ENCODE measurements around the gene SYDE2. TPM values are rescaled to one million over a fixed set of nuclear protein-coding genes. Genes with fewer than 3 reads are reported as not detected.

The SYDE2 gene
- total and polyA plus RNA-seq, 2 experiments from 2014 or later: 5.8 to 20.1 TPM

DNA sequence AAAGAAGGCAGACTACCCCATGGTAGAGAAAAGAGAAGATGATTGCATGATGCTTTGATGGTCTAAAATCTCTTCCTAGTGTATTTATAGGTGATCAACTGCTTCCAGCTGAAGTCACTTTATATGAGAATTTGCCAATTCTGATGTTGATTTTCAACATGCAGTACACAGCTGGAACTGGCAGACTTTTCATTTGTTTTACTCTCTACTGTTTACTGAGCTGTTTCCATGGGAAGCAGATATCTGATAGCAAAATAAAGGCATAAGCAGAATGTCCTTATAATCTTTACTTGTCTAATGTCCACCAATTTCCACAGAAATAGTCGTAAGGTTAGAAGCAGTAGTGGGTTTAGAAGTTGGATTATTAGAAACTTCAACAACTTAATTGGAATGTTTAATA, 74.9 kb downstream of the SYDE2 start:
- TF ChIP-seq, protein P1, sequence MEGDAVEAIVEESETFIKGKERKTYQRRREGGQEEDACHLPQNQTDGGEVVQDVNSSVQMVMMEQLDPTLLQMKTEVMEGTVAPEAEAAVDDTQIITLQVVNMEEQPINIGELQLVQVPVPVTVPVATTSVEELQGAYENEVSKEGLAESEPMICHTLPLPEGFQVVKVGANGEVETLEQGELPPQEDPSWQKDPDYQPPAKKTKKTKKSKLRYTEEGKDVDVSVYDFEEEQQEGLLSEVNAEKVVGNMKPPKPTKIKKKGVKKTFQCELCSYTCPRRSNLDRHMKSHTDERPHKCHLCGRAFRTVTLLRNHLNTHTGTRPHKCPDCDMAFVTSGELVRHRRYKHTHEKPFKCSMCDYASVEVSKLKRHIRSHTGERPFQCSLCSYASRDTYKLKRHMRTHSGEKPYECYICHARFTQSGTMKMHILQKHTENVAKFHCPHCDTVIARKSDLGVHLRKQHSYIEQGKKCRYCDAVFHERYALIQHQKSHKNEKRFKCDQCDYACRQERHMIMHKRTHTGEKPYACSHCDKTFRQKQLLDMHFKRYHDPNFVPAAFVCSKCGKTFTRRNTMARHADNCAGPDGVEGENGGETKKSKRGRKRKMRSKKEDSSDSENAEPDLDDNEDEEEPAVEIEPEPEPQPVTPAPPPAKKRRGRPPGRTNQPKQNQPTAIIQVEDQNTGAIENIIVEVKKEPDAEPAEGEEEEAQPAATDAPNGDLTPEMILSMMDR (conservative IDR thresholded peaks at IDR 0.05; ENCODE audit: low read depth in 2 of 2): no peak
- TF ChIP-seq, protein P2, sequence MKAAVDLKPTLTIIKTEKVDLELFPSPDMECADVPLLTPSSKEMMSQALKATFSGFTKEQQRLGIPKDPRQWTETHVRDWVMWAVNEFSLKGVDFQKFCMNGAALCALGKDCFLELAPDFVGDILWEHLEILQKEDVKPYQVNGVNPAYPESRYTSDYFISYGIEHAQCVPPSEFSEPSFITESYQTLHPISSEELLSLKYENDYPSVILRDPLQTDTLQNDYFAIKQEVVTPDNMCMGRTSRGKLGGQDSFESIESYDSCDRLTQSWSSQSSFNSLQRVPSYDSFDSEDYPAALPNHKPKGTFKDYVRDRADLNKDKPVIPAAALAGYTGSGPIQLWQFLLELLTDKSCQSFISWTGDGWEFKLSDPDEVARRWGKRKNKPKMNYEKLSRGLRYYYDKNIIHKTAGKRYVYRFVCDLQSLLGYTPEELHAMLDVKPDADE (IDR thresholded peaks at IDR 0.05): no peak
- TF ChIP-seq STAT1 (IDR thresholded peaks at IDR 0.05; ENCODE audit: unreplicated experiment) (no peak), EZH2 (IDR thresholded peaks at IDR 0.05; ENCODE audit: low read depth, unreplicated experiment) (no peak), NANOG (IDR thresholded peaks at IDR 0.05; ENCODE audit: borderline replicate concordance) (no peak), ZNF114 (CRISPR knock-in tag; IDR thresholded peaks at IDR 0.05) (no peak), CREB1 (CRISPR knock-in tag; IDR thresholded peaks at IDR 0.05; ENCODE audit: low read depth) (no peak), EZH2phosphoT487 (IDR thresholded peaks at IDR 0.05; ENCODE audit: unreplicated experiment) (no peak), POLR2AphosphoS5 (IDR thresholded peaks at IDR 0.05; ENCODE audit: low read depth) (no peak), JUNB (IDR thresholded peaks at IDR 0.05; ENCODE audit: unreplicated experiment) (no peak), ZNF331 (CRISPR knock-in tag; IDR thresholded peaks at IDR 0.05; ENCODE audit: low read depth) (no peak)
- TF ChIP-seq, protein P3, sequence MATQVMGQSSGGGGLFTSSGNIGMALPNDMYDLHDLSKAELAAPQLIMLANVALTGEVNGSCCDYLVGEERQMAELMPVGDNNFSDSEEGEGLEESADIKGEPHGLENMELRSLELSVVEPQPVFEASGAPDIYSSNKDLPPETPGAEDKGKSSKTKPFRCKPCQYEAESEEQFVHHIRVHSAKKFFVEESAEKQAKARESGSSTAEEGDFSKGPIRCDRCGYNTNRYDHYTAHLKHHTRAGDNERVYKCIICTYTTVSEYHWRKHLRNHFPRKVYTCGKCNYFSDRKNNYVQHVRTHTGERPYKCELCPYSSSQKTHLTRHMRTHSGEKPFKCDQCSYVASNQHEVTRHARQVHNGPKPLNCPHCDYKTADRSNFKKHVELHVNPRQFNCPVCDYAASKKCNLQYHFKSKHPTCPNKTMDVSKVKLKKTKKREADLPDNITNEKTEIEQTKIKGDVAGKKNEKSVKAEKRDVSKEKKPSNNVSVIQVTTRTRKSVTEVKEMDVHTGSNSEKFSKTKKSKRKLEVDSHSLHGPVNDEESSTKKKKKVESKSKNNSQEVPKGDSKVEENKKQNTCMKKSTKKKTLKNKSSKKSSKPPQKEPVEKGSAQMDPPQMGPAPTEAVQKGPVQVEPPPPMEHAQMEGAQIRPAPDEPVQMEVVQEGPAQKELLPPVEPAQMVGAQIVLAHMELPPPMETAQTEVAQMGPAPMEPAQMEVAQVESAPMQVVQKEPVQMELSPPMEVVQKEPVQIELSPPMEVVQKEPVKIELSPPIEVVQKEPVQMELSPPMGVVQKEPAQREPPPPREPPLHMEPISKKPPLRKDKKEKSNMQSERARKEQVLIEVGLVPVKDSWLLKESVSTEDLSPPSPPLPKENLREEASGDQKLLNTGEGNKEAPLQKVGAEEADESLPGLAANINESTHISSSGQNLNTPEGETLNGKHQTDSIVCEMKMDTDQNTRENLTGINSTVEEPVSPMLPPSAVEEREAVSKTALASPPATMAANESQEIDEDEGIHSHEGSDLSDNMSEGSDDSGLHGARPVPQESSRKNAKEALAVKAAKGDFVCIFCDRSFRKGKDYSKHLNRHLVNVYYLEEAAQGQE (IDR thresholded peaks at IDR 0.05; ENCODE audit: unreplicated experiment): no peak
- TF ChIP-seq, protein P4, sequence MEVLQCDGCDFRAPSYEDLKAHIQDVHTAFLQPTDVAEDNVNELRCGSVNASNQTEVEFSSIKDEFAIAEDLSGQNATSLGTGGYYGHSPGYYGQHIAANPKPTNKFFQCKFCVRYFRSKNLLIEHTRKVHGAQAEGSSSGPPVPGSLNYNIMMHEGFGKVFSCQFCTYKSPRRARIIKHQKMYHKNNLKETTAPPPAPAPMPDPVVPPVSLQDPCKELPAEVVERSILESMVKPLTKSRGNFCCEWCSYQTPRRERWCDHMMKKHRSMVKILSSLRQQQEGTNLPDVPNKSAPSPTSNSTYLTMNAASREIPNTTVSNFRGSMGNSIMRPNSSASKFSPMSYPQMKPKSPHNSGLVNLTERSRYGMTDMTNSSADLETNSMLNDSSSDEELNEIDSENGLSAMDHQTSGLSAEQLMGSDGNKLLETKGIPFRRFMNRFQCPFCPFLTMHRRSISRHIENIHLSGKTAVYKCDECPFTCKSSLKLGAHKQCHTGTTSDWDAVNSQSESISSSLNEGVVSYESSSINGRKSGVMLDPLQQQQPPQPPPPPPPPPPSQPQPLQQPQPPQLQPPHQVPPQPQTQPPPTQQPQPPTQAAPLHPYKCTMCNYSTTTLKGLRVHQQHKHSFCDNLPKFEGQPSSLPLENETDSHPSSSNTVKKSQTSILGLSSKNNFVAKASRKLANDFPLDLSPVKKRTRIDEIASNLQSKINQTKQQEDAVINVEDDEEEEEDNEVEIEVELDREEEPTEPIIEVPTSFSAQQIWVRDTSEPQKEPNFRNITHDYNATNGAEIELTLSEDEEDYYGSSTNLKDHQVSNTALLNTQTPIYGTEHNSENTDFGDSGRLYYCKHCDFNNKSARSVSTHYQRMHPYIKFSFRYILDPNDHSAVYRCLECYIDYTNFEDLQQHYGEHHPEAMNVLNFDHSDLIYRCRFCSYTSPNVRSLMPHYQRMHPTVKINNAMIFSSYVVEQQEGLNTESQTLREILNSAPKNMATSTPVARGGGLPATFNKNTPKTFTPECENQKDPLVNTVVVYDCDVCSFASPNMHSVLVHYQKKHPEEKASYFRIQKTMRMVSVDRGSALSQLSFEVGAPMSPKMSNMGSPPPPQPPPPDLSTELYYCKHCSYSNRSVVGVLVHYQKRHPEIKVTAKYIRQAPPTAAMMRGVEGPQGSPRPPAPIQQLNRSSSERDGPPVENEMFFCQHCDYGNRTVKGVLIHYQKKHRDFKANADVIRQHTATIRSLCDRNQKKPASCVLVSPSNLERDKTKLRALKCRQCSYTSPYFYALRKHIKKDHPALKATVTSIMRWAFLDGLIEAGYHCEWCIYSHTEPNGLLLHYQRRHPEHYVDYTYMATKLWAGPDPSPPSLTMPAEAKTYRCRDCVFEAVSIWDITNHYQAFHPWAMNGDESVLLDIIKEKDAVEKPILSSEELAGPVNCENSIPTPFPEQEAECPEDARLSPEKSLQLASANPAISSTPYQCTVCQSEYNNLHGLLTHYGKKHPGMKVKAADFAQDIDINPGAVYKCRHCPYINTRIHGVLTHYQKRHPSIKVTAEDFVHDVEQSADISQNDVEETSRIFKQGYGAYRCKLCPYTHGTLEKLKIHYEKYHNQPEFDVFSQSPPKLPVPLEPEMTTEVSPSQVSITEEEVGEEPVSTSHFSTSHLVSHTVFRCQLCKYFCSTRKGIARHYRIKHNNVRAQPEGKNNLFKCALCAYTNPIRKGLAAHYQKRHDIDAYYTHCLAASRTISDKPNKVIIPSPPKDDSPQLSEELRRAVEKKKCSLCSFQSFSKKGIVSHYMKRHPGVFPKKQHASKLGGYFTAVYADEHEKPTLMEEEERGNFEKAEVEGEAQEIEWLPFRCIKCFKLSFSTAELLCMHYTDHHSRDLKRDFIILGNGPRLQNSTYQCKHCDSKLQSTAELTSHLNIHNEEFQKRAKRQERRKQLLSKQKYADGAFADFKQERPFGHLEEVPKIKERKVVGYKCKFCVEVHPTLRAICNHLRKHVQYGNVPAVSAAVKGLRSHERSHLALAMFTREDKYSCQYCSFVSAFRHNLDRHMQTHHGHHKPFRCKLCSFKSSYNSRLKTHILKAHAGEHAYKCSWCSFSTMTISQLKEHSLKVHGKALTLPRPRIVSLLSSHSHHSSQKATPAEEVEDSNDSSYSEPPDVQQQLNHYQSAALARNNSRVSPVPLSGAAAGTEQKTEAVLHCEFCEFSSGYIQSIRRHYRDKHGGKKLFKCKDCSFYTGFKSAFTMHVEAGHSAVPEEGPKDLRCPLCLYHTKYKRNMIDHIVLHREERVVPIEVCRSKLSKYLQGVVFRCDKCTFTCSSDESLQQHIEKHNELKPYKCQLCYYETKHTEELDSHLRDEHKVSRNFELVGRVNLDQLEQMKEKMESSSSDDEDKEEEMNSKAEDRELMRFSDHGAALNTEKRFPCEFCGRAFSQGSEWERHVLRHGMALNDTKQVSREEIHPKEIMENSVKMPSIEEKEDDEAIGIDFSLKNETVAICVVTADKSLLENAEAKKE (CRISPR knock-in tag; IDR thresholded peaks at IDR 0.05): no peak
- no peak overlapping the region for H2AFZ ChIP-seq

More for the DNA sequence above, 74.9 kb downstream of the SYDE2 start:
- DNase-seq (ENCODE audit: low spot score) (no peak), ATAC-seq (no peak)
- Mint-ChIP-seq H3K9me3 (no peaks in the 10 kb centered on the region; the same call in 2 of the 3 replicates), H3K4me1 (peaks cover 12% of the 10 kb centered on the region), H3K27me3 (ENCODE audit: insufficient read depth, low read depth, poor library complexity) (peaks cover 10% of the 10 kb centered on the region), H3K36me3 (ENCODE audit: low read depth) (no peaks in the 10 kb centered on the region), H3K4me3 (no peak overlapping the region), H3K27ac (no peak overlapping the region)
- Histone ChIP-seq H3K4me1 (ENCODE audit: insufficient read depth) (peaks cover 10% of the 10 kb centered on the region), H3K27me3 (ENCODE audit: insufficient read depth) (no peaks in the 10 kb centered on the region), H3K4me3 (no peak overlapping the region), H4K20me1 (replicated peaks; ENCODE audit: insufficient read depth) (no peaks in the 10 kb centered on the region), H3K36me3 (ENCODE audit: insufficient read depth) (no peaks in the 10 kb centered on the region), H3F3A (replicated peaks; ENCODE audit: low read depth) (no peaks in the 10 kb centered on the region), H3K4me2 (no peak overlapping the region), H3K79me2 (replicated peaks; ENCODE audit: insufficient read depth) (no peaks in the 10 kb centered on the region), H3K9me2 (ENCODE audit: insufficient read depth) (no peaks in the 10 kb centered on the region), H3K27ac (ENCODE audit: low read depth) (no peak overlapping the region)

Measured in GM23338 (cell line).